Spleen (tissue), 11 donors: ENCODE measurements around the gene SEPTIN2. TPM values are rescaled to one million over a fixed set of nuclear protein-coding genes. Genes with fewer than 3 reads are reported as not detected.
"Not testable (repeated sequence)": the region's sequence is repeated elsewhere in the genome, so short reads cannot be mapped to it uniquely, and the experiment has no call there.

Experiments
- DNase-seq: peaks from one replicate; pipeline ENCODE4 v3.0.0-alpha.2; 2020
- H3K27ac ChIP-seq, 8 donors: fragments of 200-600 bp; sonication (generic) in 7 of 8; 1 replicate in 4 of 8; 2 replicates in 4 of 8; pipeline versions ENCODE4 v1.5.0 to v1.8.0; 2016 to 2021; ENCODE audit warnings: inconsistent platforms in 4 of 8, mild to moderate bottlenecking in 4 of 8, moderate library complexity in 1 of 8
- H3K27me3 ChIP-seq, 7 donors: fragments of 200-600 bp; sonication (generic) in 6 of 7; replicated peaks in 1 of 7; 1 replicate in 4 of 7; 2 replicates in 3 of 7; pipeline versions ENCODE4 v1.5.0 to v1.8.0; 2016 to 2021; ENCODE audit warnings: inconsistent platforms in 3 of 7, mild to moderate bottlenecking in 1 of 7
- H3K36me3 ChIP-seq, 6 donors: fragments of 200-600 bp; sonication (generic) in 5 of 6; 1 replicate in 4 of 6; 2 replicates in 2 of 6; pipeline versions ENCODE4 v1.5.0 to v1.8.0; 2016 to 2021; ENCODE audit warnings: inconsistent platforms in 2 of 6
- H3K4me1 ChIP-seq, 6 donors: fragments of 200-600 bp; sonication (generic) in 5 of 6; 1 replicate in 3 of 6; 2 replicates in 3 of 6; pipeline versions ENCODE4 v1.5.0 to v1.8.0; 2016 to 2021; ENCODE audit warnings: inconsistent platforms in 3 of 6
- H3K4me3 ChIP-seq, 8 donors: fragments of 200-600 bp; sonication (generic) in 7 of 8; 1 replicate in 4 of 8; 2 replicates in 4 of 8; pipeline versions ENCODE4 v1.5.0 to v1.8.0; 2016 to 2021; ENCODE audit warnings: inconsistent platforms in 4 of 8, mild to moderate bottlenecking in 4 of 8, moderate library complexity in 2 of 8
- H3K9me3 ChIP-seq, 8 donors: fragments of 200-600 bp; sonication (generic) in 7 of 8; 1 replicate in 4 of 8; 2 replicates in 4 of 8; pipeline versions ENCODE4 v1.5.0 to v1.8.0; 2016 to 2021; ENCODE audit warnings: inconsistent platforms in 4 of 8
- POLR2A ChIP-seq, 3 donors: fragments of 450-650 bp; IDR thresholded peaks; one replicate each; pipeline ENCODE4 v1.5.1; 2017; ENCODE audit warnings: antibody characterized with exemption in 3 of 3, mild to moderate bottlenecking in 1 of 3
- POLR2AphosphoS5 ChIP-seq, 3 donors: sonication (generic); formaldehyde crosslinking; IDR thresholded peaks; one replicate each; pipeline ENCODE4 v1.5.1; 2017; ENCODE audit warnings: antibody characterized with exemption in 3 of 3
- WGBS, 5 donors: extraction: QIAGEN DNeasy Blood & Tissue Kit in 3 of 5; methylation state at CpG; one replicate each; pipeline versions ENCODE4 v1.1.5 to v1.1.7; 2013 to 2018; 5-methylcytosine and 5-hydroxymethylcytosine counted together
- intact Hi-C: fragments of 100-400 bp; cut with DNase I; formaldehyde crosslinking; loops from one replicate; pipeline ENCODE4 v1.15.0; 2023; ENCODE audit warnings: low total_unique reads
- polyA plus RNA-seq, 3 donors: library from polyadenylated mRNA; stranded (reverse); fragments of 200-250 nt; gene quantifications; one replicate each; pipeline ENCODE4 v1.2.1, GENCODE V29; 2013
- total RNA-seq, 7 donors: library from RNA; depleted of rRNA in 3 of 7; stranded (reverse); fragments of >200 nt in 3 of 7; fragmentation: NEBNext Ultra II Directional in 4 of 7; extraction: Animal tissue kit (Norgen Biotek cat#: 25700) in 4 of 7; gene quantifications; one replicate each; pipeline versions ENCODE4 v1.1.0 to v1.2.1, GENCODE V29; 2016 to 2021
- TF ChIP-seq, protein P1 (sequence below), 11 experiments: fragments of 200-600 bp in 7 of 11; fragments of 450-650 bp in 4 of 11; sonication (generic) in 4 of 11; IDR thresholded peaks in 8 of 11; conservative IDR thresholded peaks in 3 of 11; 1 replicate in 7 of 11; 2 replicates in 4 of 11; pipeline versions ENCODE4 v1.4.0 to v1.8.0; 2016 to 2021; ENCODE audit warnings: antibody characterized with exemption in 11 of 11, inconsistent platforms in 4 of 11, mild to moderate bottlenecking in 1 of 11
- donor health status: healthy with polysubstance abuse.
- donor health status: DM: no; HTN: no; CAD: no; lungs with moderate emphysema.
- donor health status: DM: no; HTN: no; CAD: no.
- donor health status: Bipolar disorder and iron deficiency.
- donor health status: healthy.
- donor health status: DM: no; HTN: no; CAD: no.
- donor health status: DM: yes; HTN: yes; CAD: no.

Gene SEPTIN2
- total and polyA plus RNA-seq, 10 donors = 90.3 to 350 (median 279) TPM

- WGBS, 5 donors = 92 to 98% (median 97%) methylated on average over 1 of the region's 1 CpG
- intact Hi-C loops = loop anchor here (10.0 kb wide), 1 partner anchor 59 kb away; no protein-coding TSS in a partner anchor
- DNase-seq = no peak
- no peaks in the 10 kb centered on the region for H3K27me3 ChIP-seq
- H3K27ac ChIP-seq = no peak overlapping the region
- H3K9me3 ChIP-seq = peaks cover 0 to 7% (median 0%) of the 10 kb centered on the region in 8 donors
- peaks cover 8 to 50% (median 31%) of the 10 kb centered on the region in 6 donors for H3K4me1 ChIP-seq
- peaks cover 0 to 4% (median 0%) of the 10 kb centered on the region in 6 donors for H3K36me3 ChIP-seq
- TF ChIP-seq, protein P1, sequence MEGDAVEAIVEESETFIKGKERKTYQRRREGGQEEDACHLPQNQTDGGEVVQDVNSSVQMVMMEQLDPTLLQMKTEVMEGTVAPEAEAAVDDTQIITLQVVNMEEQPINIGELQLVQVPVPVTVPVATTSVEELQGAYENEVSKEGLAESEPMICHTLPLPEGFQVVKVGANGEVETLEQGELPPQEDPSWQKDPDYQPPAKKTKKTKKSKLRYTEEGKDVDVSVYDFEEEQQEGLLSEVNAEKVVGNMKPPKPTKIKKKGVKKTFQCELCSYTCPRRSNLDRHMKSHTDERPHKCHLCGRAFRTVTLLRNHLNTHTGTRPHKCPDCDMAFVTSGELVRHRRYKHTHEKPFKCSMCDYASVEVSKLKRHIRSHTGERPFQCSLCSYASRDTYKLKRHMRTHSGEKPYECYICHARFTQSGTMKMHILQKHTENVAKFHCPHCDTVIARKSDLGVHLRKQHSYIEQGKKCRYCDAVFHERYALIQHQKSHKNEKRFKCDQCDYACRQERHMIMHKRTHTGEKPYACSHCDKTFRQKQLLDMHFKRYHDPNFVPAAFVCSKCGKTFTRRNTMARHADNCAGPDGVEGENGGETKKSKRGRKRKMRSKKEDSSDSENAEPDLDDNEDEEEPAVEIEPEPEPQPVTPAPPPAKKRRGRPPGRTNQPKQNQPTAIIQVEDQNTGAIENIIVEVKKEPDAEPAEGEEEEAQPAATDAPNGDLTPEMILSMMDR (IDR thresholded peaks at IDR 0.05 in 8 of 11, conservative IDR thresholded peaks at IDR 0.05 in 3 of 11) = no peak
- TF ChIP-seq POLR2AphosphoS5 (IDR thresholded peaks at IDR 0.05) (no peak), POLR2A (IDR thresholded peaks at IDR 0.05) (no peak)
- no peak overlapping the region for H3K4me3 ChIP-seq
Measured at GRCh38 chr2:241275504-241275903, 40.2 kb upstream of the SEPTIN2 start.

- WGBS, 5 donors = 93 to 100% (median 98%) methylated on average over 1 of the region's 1 CpG
- H3K4me1 ChIP-seq = peaks cover 4 to 50% (median 27%) of the 10 kb centered on the region in 6 donors
- no peaks in the 10 kb centered on the region for H3K27me3 ChIP-seq
- H3K4me3 ChIP-seq = no peak overlapping the region
- H3K36me3 ChIP-seq = peaks cover 0 to 4% (median 0%) of the 10 kb centered on the region in 6 donors
- DNase-seq = no peak
- TF ChIP-seq, protein P1 (IDR thresholded peaks at IDR 0.05 in 8 of 11, conservative IDR thresholded peaks at IDR 0.05 in 3 of 11) = no peak
- TF ChIP-seq POLR2A (IDR thresholded peaks at IDR 0.05) (no peak), POLR2AphosphoS5 (IDR thresholded peaks at IDR 0.05) (no peak)
- H3K9me3 ChIP-seq = peaks cover 0 to 7% (median 0%) of the 10 kb centered on the region in 8 donors
- intact Hi-C loops = loop anchor here (10.0 kb wide), 1 partner anchor 59 kb away; no protein-coding TSS in a partner anchor
- no peak overlapping the region for H3K27ac ChIP-seq
Measured at GRCh38 chr2:241275910-241276309, 39.8 kb upstream of the SEPTIN2 start.

DNA sequence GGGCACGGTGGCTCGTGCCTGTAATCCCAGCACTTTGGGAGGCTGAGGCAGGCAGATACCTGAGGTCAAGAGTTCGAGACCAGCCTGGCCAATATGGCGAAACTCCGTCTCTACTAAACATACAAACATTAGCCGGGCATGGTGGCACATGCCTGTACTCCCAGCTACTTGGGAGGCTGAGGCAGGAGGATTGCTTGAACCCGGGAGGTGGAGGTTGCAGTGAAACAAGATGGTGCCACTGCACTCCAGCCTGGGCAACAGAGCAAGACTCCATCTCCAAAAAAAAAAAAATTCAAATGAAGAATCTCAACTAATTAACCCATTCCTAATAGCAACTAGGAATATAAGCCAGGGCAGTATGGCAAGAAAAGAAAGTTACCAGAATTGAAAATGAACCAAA lies 37.4 kb upstream of the SEPTIN2 start:
- H3K4me3 ChIP-seq, H3K9me3 ChIP-seq, DNase-seq, H3K36me3 ChIP-seq, H3K27ac ChIP-seq, H3K27me3 ChIP-seq: not testable (repeated sequence)
- 95 to 97% (median 97%) methylated on average over 7 of the region's 7 CpGs for WGBS, 5 donors
- intact Hi-C loops = loop anchor here (10.0 kb wide), 1 partner anchor 56 kb away; no protein-coding TSS in a partner anchor
- peaks cover 0 to 36% (median 14%) of the 10 kb centered on the region in 6 donors for H3K4me1 ChIP-seq

DNA sequence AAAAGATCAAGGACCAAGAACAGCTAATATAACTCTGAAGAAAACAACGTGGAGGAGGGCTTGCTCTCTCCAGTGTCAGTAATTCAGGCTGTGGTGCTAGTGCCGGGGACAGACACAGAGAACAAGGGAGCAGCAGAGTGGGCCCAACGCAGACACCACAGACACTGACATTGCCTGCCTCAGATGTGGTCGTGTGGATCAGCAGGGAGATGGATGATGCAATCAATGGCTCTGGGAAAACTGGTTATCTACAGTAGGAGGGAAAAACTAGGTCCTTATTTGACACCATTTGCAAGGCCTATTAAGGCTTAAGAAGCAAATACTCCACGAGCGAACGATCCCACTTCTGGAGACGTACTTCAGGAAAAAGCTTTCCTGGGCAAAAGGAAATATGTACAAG lies 36.3 kb upstream of the SEPTIN2 start:
- no peak for TF ChIP-seq POLR2A (IDR thresholded peaks at IDR 0.05)
- no peak for TF ChIP-seq POLR2AphosphoS5 (IDR thresholded peaks at IDR 0.05)
- TF ChIP-seq, protein P1 (IDR thresholded peaks at IDR 0.05 in 8 of 11, conservative IDR thresholded peaks at IDR 0.05 in 3 of 11) = no peak
- H3K36me3 ChIP-seq = peaks cover 0 to 7% (median 0%) of the 10 kb centered on the region in 6 donors
- 65 to 76% (median 72%) methylated on average over 8 of the region's 8 CpGs for WGBS, 5 donors
- DNase-seq = no peak
- intact Hi-C loops = loop anchor here (10.0 kb wide), 1 partner anchor 55 kb away; no protein-coding TSS in a partner anchor
- peaks cover 0 to 7% (median 0%) of the 10 kb centered on the region in 8 donors for H3K9me3 ChIP-seq
- peak overlapping the region in 2 of 8 donors; percentile 8 to 26 for H3K27ac ChIP-seq
- H3K4me1 ChIP-seq = peaks cover 0 to 25% (median 8%) of the 10 kb centered on the region in 6 donors
- no peaks in the 10 kb centered on the region for H3K27me3 ChIP-seq
- H3K4me3 ChIP-seq = no peak overlapping the region
